IMR-90 (cell line): Measurements from ENCODE around the gene PHPT1.

Experiments
- CHD1 ChIP-seq: IDR thresholded peaks from 2 replicates; pipeline ENCODE4 v1.6.1; 2012; ENCODE audit warnings: low read depth, low read length, improper control_type of control experiment
- ELK1 ChIP-seq: fragments of 150-350 bp; IDR thresholded peaks from 2 replicates; pipeline ENCODE4 v1.6.1; 2016; ENCODE audit warnings: low read depth, mild to moderate bottlenecking, low read length, moderate library complexity, borderline replicate concordance
- FOS ChIP-seq: fragments of 150-350 bp; IDR thresholded peaks from 2 replicates; pipeline ENCODE4 v1.6.1; 2016; ENCODE audit warnings: low read depth, low read length
- MAFK ChIP-seq: IDR thresholded peaks from 2 replicates; pipeline ENCODE4 v1.6.1; 2012; ENCODE audit warnings: low read depth, low read length, improper control_type of control experiment
- MAZ ChIP-seq: IDR thresholded peaks from 2 replicates; pipeline ENCODE4 v1.6.1; 2012; ENCODE audit warnings: low read depth, mild to moderate bottlenecking, low read length, improper control_type of control experiment, moderate library complexity, borderline replicate concordance
- POLR2A ChIP-seq: IDR thresholded peaks from 2 replicates; pipeline ENCODE4 v1.6.1; 2012; ENCODE audit warnings: mild to moderate bottlenecking, low read depth, low read length
- RAD21 ChIP-seq: IDR thresholded peaks from 2 replicates; pipeline ENCODE4 v1.6.1; 2012; ENCODE audit warnings: low read length, improper control_type of control experiment
- RCOR1 ChIP-seq: IDR thresholded peaks from 2 replicates; pipeline ENCODE4 v1.6.1; 2012; ENCODE audit warnings: mild to moderate bottlenecking, low read length, improper control_type of control experiment; ENCODE audit not compliant: insufficient replicate concordance
- RFX5 ChIP-seq: IDR thresholded peaks from 2 replicates; pipeline ENCODE4 v1.8.0; 2012; ENCODE audit warnings: low read depth, mild to moderate bottlenecking, low read length, moderate library complexity
- SMC3 ChIP-seq: fragments of 150-350 bp; IDR thresholded peaks from 2 replicates; pipeline ENCODE4 v1.6.1; 2016; ENCODE audit warnings: low read depth, mild to moderate bottlenecking, antibody characterized with exemption, low read length, moderate library complexity
- TF ChIP-seq, protein P1 (sequence below): conservative IDR thresholded peaks from 2 replicates; pipeline ENCODE4 v1.5.1; 2012; ENCODE audit warnings: mild to moderate bottlenecking, low read depth, low read length, improper control_type of control experiment
- TF ChIP-seq, protein P2 (sequence below): fragments of 150-350 bp; IDR thresholded peaks from 2 replicates; pipeline ENCODE4 v1.6.1; 2017; ENCODE audit warnings: mild to moderate bottlenecking, antibody characterized with exemption, low read length, low read depth

GRCh38 chr9:136867480-136867879 is 18.3 kb downstream of the PHPT1 start:
- TF ChIP-seq, protein P1, sequence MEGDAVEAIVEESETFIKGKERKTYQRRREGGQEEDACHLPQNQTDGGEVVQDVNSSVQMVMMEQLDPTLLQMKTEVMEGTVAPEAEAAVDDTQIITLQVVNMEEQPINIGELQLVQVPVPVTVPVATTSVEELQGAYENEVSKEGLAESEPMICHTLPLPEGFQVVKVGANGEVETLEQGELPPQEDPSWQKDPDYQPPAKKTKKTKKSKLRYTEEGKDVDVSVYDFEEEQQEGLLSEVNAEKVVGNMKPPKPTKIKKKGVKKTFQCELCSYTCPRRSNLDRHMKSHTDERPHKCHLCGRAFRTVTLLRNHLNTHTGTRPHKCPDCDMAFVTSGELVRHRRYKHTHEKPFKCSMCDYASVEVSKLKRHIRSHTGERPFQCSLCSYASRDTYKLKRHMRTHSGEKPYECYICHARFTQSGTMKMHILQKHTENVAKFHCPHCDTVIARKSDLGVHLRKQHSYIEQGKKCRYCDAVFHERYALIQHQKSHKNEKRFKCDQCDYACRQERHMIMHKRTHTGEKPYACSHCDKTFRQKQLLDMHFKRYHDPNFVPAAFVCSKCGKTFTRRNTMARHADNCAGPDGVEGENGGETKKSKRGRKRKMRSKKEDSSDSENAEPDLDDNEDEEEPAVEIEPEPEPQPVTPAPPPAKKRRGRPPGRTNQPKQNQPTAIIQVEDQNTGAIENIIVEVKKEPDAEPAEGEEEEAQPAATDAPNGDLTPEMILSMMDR, result no peak
- TF ChIP-seq POLR2A (no peak), RFX5 (no peak), SMC3 (no peak), RAD21 (no peak), MAZ (no peak), ELK1 (no peak), FOS (no peak), RCOR1 (no peak), CHD1 (no peak), MAFK (no peak)
- TF ChIP-seq, protein P2, sequence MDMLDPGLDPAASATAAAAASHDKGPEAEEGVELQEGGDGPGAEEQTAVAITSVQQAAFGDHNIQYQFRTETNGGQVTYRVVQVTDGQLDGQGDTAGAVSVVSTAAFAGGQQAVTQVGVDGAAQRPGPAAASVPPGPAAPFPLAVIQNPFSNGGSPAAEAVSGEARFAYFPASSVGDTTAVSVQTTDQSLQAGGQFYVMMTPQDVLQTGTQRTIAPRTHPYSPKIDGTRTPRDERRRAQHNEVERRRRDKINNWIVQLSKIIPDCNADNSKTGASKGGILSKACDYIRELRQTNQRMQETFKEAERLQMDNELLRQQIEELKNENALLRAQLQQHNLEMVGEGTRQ, result no peak
